AG08395 (cell line): Measurements from ENCODE around the gene NFAT5.
"Not testable (repeated sequence)": the region's sequence is repeated elsewhere in the genome, so short reads cannot be mapped to it uniquely, and the experiment has no call there.

Experiments used
- DNase-seq: peaks from one replicate; pipeline ENCODE4 v3.0.0; 2012; ENCODE audit warnings: mixed read lengths, low spot score

The NFAT5 gene

GRCh38 chr16:69555437-69555836 is 10.3 kb upstream of the NFAT5 start:
- no peak for DNase-seq

- DNase-seq: no peak
Observed at GRCh38 chr16:69555867-69556266, 9.9 kb upstream of the NFAT5 start.

GRCh38 chr16:69559164-69559563 is 6.6 kb upstream of the NFAT5 start:
- DNase-seq: no peak

- not testable (repeated sequence) for DNase-seq
Observed at GRCh38 chr16:69561367-69561766, 4.4 kb upstream of the NFAT5 start.

GRCh38 chr16:69561901-69562300 is 3.9 kb upstream of the NFAT5 start:
- DNase-seq: no peak

GRCh38 chr16:69562813-69563212 is 3.0 kb upstream of the NFAT5 start:
- DNase-seq: no peak

GRCh38 chr16:69563605-69564580 is 1.9 kb upstream of the NFAT5 start:
- no peak for DNase-seq

- no peak for DNase-seq
Observed at GRCh38 chr16:69564845-69565670, 708 bp upstream of the NFAT5 start.

- peak; percentile 74 for DNase-seq
Observed at GRCh38 chr16:69566240-69566980, 644 bp downstream of the NFAT5 start.

GRCh38 chr16:69566981-69567680 is 1.4 kb downstream of the NFAT5 start:
- peak; percentile 15 for DNase-seq

GRCh38 chr16:69568676-69569075 is 2.9 kb downstream of the NFAT5 start:
- DNase-seq: no peak

- not testable (repeated sequence) for DNase-seq
Observed at GRCh38 chr16:69578771-69579170, 13.0 kb downstream of the NFAT5 start.

GRCh38 chr16:69579783-69580481 is 14.2 kb downstream of the NFAT5 start:
- DNase-seq: no peak

GRCh38 chr16:69581297-69581696 is 15.5 kb downstream of the NFAT5 start:
- DNase-seq: no peak

- DNase-seq: not testable (repeated sequence)
Observed at GRCh38 chr16:69584493-69584892, 18.7 kb downstream of the NFAT5 start.

- DNase-seq: no peak
Observed at GRCh38 chr16:69589434-69590269, 23.9 kb downstream of the NFAT5 start.

- DNase-seq: no peak
Observed at GRCh38 chr16:69590590-69590989, 24.8 kb downstream of the NFAT5 start.

GRCh38 chr16:69593751-69594255 is 28.0 kb downstream of the NFAT5 start:
- no peak for DNase-seq

- DNase-seq: no peak
Observed at GRCh38 chr16:69595127-69596036, 29.6 kb downstream of the NFAT5 start.
